Measurements from ENCODE around the gene CACNG5.

Gene CACNG5

GRCh38 chr17:66834426-66834918 lies 445 bp upstream of the CACNG5 start:
- Histone ChIP-seq H3K4me3 (peak overlapping the region; percentile 33; the same call in 1 of the 2 replicates), H3K9me3 (no peaks in the 10 kb centered on the region), H3K36me3 (no peaks in the 10 kb centered on the region), H3K27ac (no peak overlapping the region), H3K4me2 (peak overlapping the region; percentile 73), H4K20me1 (peaks cover 14% of the 10 kb centered on the region), H3K4me1 (peaks cover 36% of the 10 kb centered on the region), H3K9ac (no peak overlapping the region), H3K27me3 (peaks cover 3% of the 10 kb centered on the region; the same call in 1 of the 2 replicates)
- TF ChIP-seq Cebpa-rat (IDR thresholded peaks at IDR 0.05) = no peak

DNA sequence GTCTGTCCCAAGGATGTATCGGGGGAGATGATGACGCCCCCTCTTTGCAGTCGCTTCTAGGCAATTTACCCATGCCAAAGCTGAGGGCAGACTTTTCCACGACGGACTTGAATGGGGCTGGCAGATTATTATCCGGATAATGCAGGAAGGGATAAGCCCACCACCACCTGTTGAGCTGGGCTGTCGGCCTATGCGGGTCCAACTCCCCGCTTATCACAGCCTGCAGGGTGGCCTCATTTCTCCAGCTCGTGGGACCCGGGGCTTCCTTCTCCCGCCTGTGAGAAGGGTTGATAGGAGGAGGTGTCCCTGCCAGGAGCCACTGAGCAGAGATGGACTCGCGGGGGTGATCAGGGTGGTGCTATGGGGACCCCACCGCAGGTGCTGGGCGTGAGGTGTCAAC lies 559 bp downstream of the CACNG5 start:
- H3K9ac ChIP-seq = no peak overlapping the region
- peaks cover 3% of the 10 kb centered on the region; the same call in 1 of the 2 replicates for H3K27me3 ChIP-seq
- H3K9me3 ChIP-seq = no peaks in the 10 kb centered on the region
- H3K4me1 ChIP-seq = peaks cover 26% of the 10 kb centered on the region
- H3K27ac ChIP-seq = no peak overlapping the region
- H4K20me1 ChIP-seq = peaks cover 4% of the 10 kb centered on the region; the same call in 1 of the 2 replicates
- H3K36me3 ChIP-seq = no peaks in the 10 kb centered on the region
- H3K4me2 ChIP-seq = peak overlapping the region; percentile 73
- TF ChIP-seq Cebpa-rat (IDR thresholded peaks at IDR 0.05) = no peak
- H3K4me3 ChIP-seq = no peak overlapping the region

GRCh38 chr17:66836063-66837005 lies 1.4 kb downstream of the CACNG5 start:
- H3K36me3 ChIP-seq = no peaks in the 10 kb centered on the region
- no peak overlapping the region for H3K4me3 ChIP-seq
- TF ChIP-seq Cebpa-rat (IDR thresholded peaks at IDR 0.05) = no peak
- no peak overlapping the region for H3K4me2 ChIP-seq
- no peak overlapping the region for H3K27ac ChIP-seq
- H3K27me3 ChIP-seq = peaks cover 3% of the 10 kb centered on the region; the same call in 1 of the 2 replicates
- H3K9ac ChIP-seq = no peak overlapping the region
- no peaks in the 10 kb centered on the region; the same call in 1 of the 2 replicates for H4K20me1 ChIP-seq
- no peaks in the 10 kb centered on the region for H3K9me3 ChIP-seq
- peaks cover 17% of the 10 kb centered on the region for H3K4me1 ChIP-seq

DNA sequence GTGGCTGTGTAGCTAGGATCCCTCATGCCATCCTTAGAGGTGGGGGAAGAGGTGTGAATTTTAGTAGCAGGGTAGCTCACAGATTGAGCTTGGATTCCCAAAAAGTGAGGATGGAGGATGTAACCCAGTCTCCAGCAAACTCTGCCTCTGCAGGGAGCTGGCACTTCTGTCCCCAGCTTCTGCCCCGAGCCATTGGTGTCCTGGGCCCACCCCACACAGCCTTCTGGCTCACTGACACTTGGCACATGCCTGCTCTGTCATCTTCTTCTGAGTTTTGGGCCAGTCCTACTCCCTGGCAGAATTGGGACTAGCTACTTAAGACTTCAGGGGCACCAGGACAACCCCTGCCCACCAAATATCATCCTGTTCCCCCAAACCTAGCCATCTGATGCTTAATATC lies 2.3 kb downstream of the CACNG5 start:
- Histone ChIP-seq H3K4me1 (peaks cover 17% of the 10 kb centered on the region), H3K36me3 (no peaks in the 10 kb centered on the region), H4K20me1 (no peaks in the 10 kb centered on the region; the same call in 1 of the 2 replicates), H3K4me2 (no peak overlapping the region), H3K27ac (no peak overlapping the region), H3K9ac (no peak overlapping the region), H3K27me3 (0 out of 2 replicates have a peak, but pooled peaks cover 3% of the 10 kb centered on the region), H3K4me3 (no peak overlapping the region), H3K9me3 (no peaks in the 10 kb centered on the region)
- no peak for TF ChIP-seq Cebpa-rat (IDR thresholded peaks at IDR 0.05)

DNA sequence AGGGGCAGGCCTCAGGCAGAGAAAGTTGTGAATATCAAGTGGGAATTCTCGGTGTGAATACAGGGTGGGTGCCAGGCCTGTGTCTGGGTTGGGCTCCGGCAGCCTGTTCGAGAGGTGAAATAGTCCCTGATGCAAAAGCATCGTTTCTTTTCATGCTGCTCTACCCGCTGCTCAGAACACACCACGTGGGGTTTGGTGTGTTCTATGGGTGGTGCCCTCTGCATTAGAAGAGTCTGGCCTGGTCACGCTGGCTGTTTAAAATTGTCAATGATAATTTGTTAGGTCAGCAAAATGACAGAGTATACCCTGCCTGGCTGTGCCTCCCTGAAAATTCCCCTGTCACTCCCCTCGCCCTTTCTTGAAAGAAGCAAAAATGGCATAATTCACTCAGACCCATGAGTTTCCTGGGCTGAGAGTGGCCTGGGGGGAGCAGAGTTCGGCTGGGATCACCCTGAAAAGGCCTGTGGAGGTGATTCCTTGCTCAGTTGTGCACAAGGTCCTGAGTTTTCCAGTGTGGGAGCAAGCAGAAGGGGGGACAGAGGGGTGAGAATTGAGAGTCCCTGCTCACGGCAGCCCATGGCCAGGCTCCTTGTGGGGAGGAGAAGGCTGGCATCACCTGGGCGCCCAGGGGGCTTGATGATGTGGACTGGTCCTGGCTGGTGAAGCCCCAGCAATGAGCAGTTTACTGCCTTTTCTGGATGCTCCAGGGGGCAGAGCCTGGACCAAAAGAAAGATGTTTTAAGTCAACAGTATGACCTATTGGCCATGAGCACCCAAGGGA lies 3.2 kb downstream of the CACNG5 start:
- Histone ChIP-seq H3K9ac (no peak overlapping the region), H3K36me3 (no peaks in the 10 kb centered on the region), H3K27ac (no peak overlapping the region), H3K4me1 (peaks cover 26% of the 10 kb centered on the region), H3K9me3 (no peaks in the 10 kb centered on the region), H3K4me3 (no peak overlapping the region), H3K27me3 (0 out of 2 replicates have a peak, but pooled peaks cover 3% of the 10 kb centered on the region), H3K4me2 (no peak overlapping the region), H4K20me1 (no peaks in the 10 kb centered on the region; the same call in 1 of the 2 replicates)
- TF ChIP-seq Cebpa-rat (IDR thresholded peaks at IDR 0.05) = no peak

DNA sequence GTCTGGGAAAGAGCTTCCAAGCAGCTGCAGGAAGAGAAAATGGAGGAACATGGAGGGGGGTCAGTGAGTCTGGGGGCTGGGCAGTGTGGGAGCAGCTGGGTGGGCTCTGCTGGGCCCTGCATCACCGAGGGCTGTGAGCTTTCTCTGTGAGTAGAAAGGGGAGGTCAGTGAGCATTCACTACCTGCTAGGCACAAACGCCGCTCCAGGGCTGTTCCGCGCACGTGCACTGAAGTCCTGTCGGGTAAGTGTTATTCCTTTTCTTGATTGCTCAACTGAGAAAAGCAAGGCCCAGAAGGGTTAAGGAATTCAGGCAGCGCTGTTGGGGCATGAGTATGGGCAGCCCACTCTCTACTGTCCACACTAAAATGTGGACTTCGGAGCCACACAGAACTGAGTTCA lies 4.7 kb downstream of the CACNG5 start:
- no peak overlapping the region for H3K4me3 ChIP-seq
- H4K20me1 ChIP-seq = no peaks in the 10 kb centered on the region; the same call in 1 of the 2 replicates
- H3K27ac ChIP-seq = no peak overlapping the region
- no peak overlapping the region; the same call in 1 of the 2 replicates for H3K4me2 ChIP-seq
- H3K27me3 ChIP-seq = no peaks in the 10 kb centered on the region
- H3K4me1 ChIP-seq = peaks cover 24% of the 10 kb centered on the region
- no peak overlapping the region for H3K9ac ChIP-seq
- TF ChIP-seq Cebpa-rat (IDR thresholded peaks at IDR 0.05) = no peak
- H3K36me3 ChIP-seq = no peaks in the 10 kb centered on the region
- no peaks in the 10 kb centered on the region for H3K9me3 ChIP-seq

DNA sequence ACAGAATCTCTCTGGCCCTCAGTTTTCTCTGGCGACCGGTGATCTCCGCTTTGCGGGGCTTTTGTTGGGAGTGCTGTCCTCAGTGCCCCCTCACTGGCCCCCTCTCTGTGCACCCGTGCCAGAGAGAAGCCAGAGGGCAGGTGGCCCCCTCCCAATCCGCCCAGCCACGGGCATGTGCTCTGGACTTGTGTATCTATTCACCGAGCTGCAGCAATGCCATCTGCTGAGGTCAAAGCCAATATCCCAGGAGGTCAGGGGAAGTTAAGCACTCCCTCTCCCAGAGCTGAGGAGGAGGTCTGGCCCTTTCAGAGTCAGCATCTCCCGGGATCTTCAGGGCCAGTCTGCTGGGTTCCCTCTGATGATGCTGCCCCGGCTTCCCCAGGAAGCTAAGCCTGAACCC lies 5.1 kb downstream of the CACNG5 start:
- no peak overlapping the region for H3K27ac ChIP-seq
- peaks cover 21% of the 10 kb centered on the region for H3K4me1 ChIP-seq
- TF ChIP-seq Cebpa-rat (IDR thresholded peaks at IDR 0.05) = no peak
- H3K9me3 ChIP-seq = no peaks in the 10 kb centered on the region
- H3K4me3 ChIP-seq = no peak overlapping the region
- no peak overlapping the region for H3K9ac ChIP-seq
- no peaks in the 10 kb centered on the region for H3K36me3 ChIP-seq
- H3K4me2 ChIP-seq = no peak overlapping the region
- no peaks in the 10 kb centered on the region for H3K27me3 ChIP-seq
- H4K20me1 ChIP-seq = no peaks in the 10 kb centered on the region; the same call in 1 of the 2 replicates

GRCh38 chr17:66841328-66841727 lies 6.4 kb downstream of the CACNG5 start:
- no peak overlapping the region for H3K9ac ChIP-seq
- no peak overlapping the region for H3K4me3 ChIP-seq
- no peak overlapping the region for H3K27ac ChIP-seq
- no peak overlapping the region for H3K4me2 ChIP-seq
- H3K36me3 ChIP-seq = no peaks in the 10 kb centered on the region
- no peaks in the 10 kb centered on the region for H3K27me3 ChIP-seq
- H3K9me3 ChIP-seq = no peaks in the 10 kb centered on the region
- H3K4me1 ChIP-seq = peaks cover 17% of the 10 kb centered on the region
- H4K20me1 ChIP-seq = no peaks in the 10 kb centered on the region
- no peak for TF ChIP-seq Cebpa-rat (IDR thresholded peaks at IDR 0.05)

DNA sequence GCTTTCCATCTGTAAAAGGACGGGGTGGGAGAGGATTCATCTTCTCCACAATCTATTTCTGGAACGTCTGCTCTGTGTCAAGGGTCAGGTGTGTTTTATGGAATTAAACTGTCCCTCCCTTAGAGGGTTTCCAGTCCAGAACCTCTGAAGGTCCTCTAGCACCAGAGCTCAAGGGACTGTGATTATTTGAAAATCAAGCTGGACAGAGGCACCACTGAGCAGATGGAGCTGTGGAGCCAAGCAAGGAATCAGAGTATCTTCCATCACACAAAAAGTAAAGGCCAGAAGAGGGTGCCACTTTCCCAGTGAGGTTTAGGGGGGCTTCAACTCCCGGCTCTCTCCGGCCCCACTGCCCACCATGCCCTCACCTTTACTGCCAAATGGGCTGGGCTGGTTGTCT lies 6.8 kb downstream of the CACNG5 start:
- no peaks in the 10 kb centered on the region for H3K36me3 ChIP-seq
- H3K9me3 ChIP-seq = peaks cover 4% of the 10 kb centered on the region; the same call in 1 of the 2 replicates
- H3K4me3 ChIP-seq = no peak overlapping the region
- no peaks in the 10 kb centered on the region for H3K27me3 ChIP-seq
- TF ChIP-seq Cebpa-rat (IDR thresholded peaks at IDR 0.05) = no peak
- H3K4me2 ChIP-seq = no peak overlapping the region
- H3K9ac ChIP-seq = no peak overlapping the region
- peaks cover 17% of the 10 kb centered on the region for H3K4me1 ChIP-seq
- H3K27ac ChIP-seq = no peak overlapping the region
- H4K20me1 ChIP-seq = no peaks in the 10 kb centered on the region

Measured in BLaER1 (cell line).